Stimulated activated CD8-positive, alpha-beta memory T cell treated with anti-CD3 and anti-CD28 coated beads, Interleukin-4, amount 100 ng/mL, for 24 hours (primary cell): ENCODE measurements around the gene TMEM232.
"Not testable (repeated sequence)": the region's sequence is repeated elsewhere in the genome, so short reads cannot be mapped to it uniquely, and the experiment has no call there.

ENCODE experiments used
- DNase-seq: peaks from one replicate; pipeline ENCODE4 v3.0.0-alpha.2; 2020; ENCODE audit warnings: low read depth

TMEM232 gene

DNA sequence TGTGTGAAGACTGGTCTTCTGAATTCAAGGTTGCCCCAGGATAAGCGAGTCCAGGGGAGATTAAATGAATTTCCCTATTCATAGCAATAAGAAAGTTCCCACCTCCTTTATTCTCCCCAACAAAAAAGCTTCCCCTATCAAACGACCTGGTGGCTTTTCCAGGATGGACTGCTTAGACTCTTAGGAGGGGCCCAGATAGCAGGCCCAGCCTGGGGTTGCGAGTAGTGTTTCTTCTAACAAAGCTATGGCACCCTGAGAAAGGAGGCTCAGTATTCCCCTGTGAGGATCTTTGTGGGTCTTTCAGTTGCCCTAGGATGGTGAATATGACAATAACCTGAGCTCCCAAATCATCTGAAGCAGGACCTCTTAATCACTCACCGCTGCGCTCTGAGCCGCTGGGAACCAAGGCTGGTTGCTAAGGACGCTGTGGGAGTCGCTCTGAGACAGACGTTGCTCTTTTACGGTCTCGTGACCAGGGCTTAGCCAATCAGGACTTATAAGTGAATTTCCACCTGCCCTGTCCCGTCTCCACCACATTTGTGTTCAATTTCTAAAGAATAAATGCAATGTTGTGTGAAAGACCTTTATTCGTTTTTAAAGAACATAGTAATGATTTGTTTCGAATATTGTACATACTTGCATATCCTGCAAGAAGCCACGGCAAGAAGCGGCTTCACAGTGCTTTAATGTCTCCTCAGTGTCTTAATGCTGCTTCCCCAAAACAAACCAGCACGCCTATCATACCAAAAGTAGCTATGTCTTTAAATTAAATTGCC, at the start of gene TMEM232:
Gene TMEM232, minus strand, starts transcription at position 423 of the 776 bp plus-strand sequence. CDS start 59,319 bp downstream, outside the sequence.
- peak; percentile 48 for DNase-seq

DNA sequence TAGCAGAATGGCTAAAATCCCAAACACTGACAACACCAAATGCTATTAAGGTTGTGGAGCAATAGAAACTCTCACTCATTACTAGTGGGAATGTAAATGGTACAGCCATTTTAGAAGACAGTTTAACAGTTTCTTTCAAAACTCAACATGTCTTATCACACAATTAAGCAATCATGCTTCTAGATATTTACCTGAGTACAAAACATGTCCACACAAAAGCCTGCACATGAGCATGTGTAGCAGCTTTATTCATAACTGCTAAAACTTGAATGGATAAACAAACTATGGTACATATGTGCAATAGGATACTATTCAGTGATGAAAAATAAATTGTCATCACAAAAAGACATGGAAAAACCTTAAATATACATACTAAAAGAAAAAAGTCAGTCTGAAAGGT, 43.8 kb upstream of the TMEM232 start:
- DNase-seq: no peak

- no peak for DNase-seq
Measured at GRCh38 chr5:110769000-110769681, 42.7 kb upstream of the TMEM232 start.

DNA sequence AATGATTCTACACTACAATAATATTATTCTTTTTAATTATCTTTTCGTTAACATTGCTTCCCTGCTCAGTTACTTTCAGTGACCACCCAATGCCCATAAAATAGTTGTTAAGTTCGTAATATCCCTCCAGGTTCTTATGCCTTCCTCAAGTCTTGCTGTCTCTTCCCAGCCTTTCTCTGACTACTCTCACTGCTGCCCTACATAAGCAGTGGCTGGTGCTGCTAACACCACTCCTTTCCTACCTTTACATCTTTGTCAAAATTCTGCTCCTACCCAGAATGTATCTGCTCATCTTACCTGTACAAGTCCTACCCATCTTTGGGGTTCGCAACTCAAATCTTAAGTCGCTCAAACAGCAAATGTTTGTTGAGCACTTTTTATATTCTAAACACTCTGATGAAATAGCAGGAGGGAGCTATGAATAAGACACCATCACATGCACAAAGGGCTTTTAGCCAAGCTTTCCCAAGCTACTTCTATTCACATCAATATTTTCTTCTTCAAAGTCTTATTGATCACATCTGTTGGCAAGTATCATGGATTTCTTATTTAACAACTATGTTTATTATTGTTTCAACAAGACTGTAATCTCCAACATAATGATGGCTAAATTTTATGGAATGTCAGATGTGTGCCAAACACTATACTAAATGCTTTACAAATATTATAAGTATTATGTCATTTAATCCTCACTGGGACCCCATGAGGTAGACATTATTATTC, 41.8 kb upstream of the TMEM232 start:
- no peak for DNase-seq

GRCh38 chr5:110760158-110760557, 33.7 kb upstream of the TMEM232 start:
- DNase-seq: no peak

GRCh38 chr5:110757118-110757729, 30.8 kb upstream of the TMEM232 start:
- no peak for DNase-seq

DNA sequence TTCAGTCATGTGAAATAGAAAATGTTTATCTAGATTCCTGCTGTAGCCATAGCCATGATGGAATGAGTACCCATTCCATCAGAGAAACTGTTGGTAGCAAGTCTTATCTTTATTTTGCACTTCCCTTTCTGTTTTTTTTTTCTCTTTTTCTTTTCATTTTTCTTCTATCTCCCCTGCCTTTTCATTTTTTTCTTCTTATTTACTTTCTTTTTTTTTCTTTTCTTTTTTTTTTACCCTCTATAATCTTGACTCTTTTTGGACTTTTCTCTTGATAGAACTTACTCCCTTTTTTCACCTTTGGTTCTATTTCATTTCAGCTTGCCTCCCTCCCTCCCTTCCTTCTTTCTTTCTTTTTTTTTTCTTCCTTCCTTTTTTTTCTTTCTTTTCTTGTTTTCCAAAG, 27.7 kb upstream of the TMEM232 start:
- no peak for DNase-seq

GRCh38 chr5:110753600-110753999, 27.1 kb upstream of the TMEM232 start:
- DNase-seq: no peak

- DNase-seq: no peak
Measured at GRCh38 chr5:110752953-110753352, 26.5 kb upstream of the TMEM232 start.

GRCh38 chr5:110751902-110752762, 25.7 kb upstream of the TMEM232 start:
- DNase-seq: no peak

GRCh38 chr5:110738812-110739651, 12.6 kb upstream of the TMEM232 start, which contains the start of gene SLC25A46:
TSS of gene SLC25A46 (plus strand) at chr5:110739007. CDS start at chr5:110739120, 113 bp downstream.
- peak; percentile 77 for DNase-seq

DNA sequence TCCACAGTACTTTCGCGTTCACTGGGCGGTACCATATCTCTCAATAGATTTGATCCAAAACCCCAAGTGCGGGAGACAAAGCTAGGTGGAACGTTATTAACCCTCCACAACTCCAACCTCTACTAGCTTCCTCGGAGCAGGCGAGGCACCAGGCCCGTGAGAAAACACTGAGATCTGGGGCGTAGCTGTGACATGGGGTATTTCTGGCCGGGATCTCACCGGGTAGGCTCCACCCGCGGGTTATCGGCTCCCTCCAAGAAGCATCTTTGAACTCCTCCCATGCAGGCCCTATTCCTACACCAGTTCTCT, 12.0 kb upstream of the TMEM232 start:
- DNase-seq: no peak

DNA sequence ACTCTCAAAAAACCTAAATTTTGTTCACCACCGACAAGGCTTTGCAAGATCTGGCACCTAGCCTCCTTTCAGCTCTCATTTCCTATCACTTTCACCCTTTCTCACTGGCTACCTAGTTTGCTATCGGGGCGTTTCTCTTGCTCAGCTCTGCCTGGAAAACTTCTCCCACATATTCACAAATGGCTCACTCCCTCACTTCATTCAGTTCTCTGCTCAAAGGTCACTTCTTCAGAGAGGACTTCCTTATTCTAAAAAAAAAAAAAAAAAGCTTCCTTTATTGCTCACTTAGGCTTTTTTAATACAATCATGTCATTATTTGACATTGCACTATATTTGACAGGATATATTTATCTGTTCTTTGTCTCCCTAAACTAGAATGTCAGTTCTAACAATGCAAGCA, 10.3 kb upstream of the TMEM232 start:
- DNase-seq: no peak

DNA sequence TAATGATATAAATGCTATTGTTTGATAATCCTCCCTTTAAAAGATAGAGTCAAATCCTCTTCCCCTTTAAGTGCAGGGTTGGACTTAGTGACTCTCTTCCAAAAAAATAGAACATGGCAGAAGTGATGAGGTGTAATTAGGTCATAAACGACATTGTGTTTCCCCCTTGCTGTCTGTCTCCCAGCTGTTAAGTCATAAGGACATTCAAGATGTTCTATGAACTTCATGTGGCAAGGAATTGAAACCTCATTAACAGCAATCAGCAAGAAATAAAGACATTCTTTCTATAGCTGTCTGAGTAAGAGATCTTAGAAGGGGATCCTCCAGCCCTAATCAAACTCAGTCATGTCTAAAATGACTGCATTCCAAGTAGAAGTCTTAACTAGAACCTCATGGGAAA, 9.1 kb upstream of the TMEM232 start:
- DNase-seq: no peak

- no peak for DNase-seq
Measured at GRCh38 chr5:110734101-110734500, 7.6 kb upstream of the TMEM232 start.

GRCh38 chr5:110731499-110731898, 5.0 kb upstream of the TMEM232 start:
- DNase-seq: not testable (repeated sequence)

DNA sequence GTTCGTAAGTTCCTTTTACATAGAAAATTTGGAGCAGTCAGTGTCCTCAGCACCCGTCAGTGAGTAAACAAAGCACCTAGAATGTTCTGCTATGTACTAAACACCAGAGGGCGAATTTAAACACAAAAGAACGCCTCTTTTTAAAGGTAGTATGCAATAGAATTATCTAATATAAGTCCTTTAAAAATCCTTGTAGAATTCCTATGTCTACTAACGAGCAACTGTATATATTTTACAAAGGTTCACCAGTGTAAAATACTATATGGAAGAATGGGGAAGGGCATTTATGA, 499 bp upstream of the TMEM232 start:
- no peak for DNase-seq

- DNase-seq: no peak
Measured at GRCh38 chr5:110718311-110718710, 8.2 kb downstream of the TMEM232 start.

DNA sequence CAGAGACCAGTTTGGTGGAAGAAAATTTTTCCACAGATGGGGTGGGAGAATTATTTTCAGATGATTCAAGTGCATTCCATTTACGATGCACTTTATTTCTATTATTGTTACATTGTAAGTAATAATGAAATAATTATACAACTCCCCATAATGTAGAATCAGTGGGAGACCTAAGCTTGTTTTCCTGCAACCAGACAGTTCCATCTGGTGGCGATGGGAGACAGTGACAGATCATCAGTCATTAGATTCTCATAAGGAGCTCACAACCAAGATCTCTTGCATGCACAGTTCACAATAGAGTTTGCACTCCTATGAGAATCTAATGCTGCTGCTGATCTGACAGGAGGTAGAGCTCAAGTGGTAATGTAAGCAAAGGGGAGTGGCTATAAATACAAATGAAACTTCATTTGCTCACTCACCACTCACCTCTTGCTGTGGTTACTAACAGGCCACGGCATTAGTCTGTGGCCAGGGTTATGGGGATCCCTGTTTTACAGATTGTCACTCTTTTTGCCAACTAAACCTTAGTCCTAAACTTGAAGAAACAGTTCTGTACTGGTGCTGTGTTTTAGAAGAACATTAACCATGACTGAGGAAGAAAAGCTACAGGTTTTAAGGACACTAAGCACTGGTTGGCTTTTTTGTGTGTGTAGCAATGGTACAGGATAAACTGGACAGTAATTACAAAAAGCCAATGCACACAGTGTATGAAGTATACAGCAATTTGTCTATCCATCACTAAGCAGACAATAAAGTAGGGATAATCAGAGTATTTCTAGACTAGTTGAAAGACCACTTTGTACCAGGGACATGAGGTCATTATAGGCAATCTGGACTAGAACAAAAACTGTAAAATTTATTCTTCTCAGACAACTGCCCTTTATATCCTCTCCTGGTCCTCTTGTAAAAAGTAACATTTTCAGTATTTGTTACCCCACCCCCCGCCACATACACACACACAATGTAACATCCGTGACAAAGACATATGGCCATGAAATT, 9.9 kb downstream of the TMEM232 start:
- no peak for DNase-seq
